Endothelial cell of umbilical vein (primary cell): Measurements from ENCODE around the gene TCF7. TPM values are rescaled to one million over a fixed set of nuclear protein-coding genes. Genes with fewer than 3 reads are reported as not detected.

Source experiments
- BruUV-seq: library from RNA; stranded (reverse); fragments of 400-500 nt; replicated peaks from 2 replicates; lab custom pipeline; 2021; lab: Mats Ljungman, UMichigan
- CTCF ChIA-PET: fragments of 300-600, 350-600 bp; sonication (Branson Sonifier 250); formaldehyde crosslinking; loops from one replicate; lab custom pipeline; 2021; ENCODE audit warnings: antibody characterized with exemption, inconsistent platforms; lab: Charles Lee
- POLR2A ChIA-PET: fragments of 300-600, 350-600 bp; sonication (Branson Sonifier 250); formaldehyde crosslinking; loops from one replicate; lab custom pipeline; 2021; ENCODE audit warnings: antibody characterized with exemption, inconsistent platforms; lab: Charles Lee
- DNase-seq: peaks from one replicate; pipeline ENCODE4 v3.0.0-alpha.2; 2011; ENCODE audit warnings: low read depth, low spot score
- FAIRE-seq: peaks from 2 replicates; lab custom pipeline; 2011; peaks lifted over from hg19 to GRCh38; lab: Jason Lieb, UNC
- H2AFZ ChIP-seq: 2 replicates; pipeline ENCODE4 v1.6.0; 2012; ENCODE audit warnings: low read depth, low read length, control low read depth, inconsistent platforms
- H3K27ac ChIP-seq: 2 replicates; pipeline ENCODE4 v1.5.1; 2011; ENCODE audit warnings: low read depth, mild to moderate bottlenecking, control low read depth, low read length, moderate library complexity; ENCODE audit not compliant: insufficient read depth
- H3K27me3 ChIP-seq, 2 experiments: 2 replicates each; pipeline versions ENCODE4 v1.6.0 to v1.6.1; 2011; ENCODE audit warnings: low read length in 2 of 2, mixed read lengths in 1 of 2; ENCODE audit not compliant: control insufficient read depth in 2 of 2, insufficient read depth in 2 of 2
- H3K36me3 ChIP-seq, 2 experiments: 2 replicates in 1 of 2; 3 replicates in 1 of 2; pipeline ENCODE4 v1.5.1; 2011; ENCODE audit warnings: low read length in 2 of 2, mild to moderate bottlenecking in 1 of 2, moderate library complexity in 1 of 2; ENCODE audit not compliant: control insufficient read depth in 2 of 2, insufficient read depth in 2 of 2; ENCODE audit errors: extremely low read depth in 1 of 2
- H3K4me1 ChIP-seq: 3 replicates; pipeline ENCODE4 v1.5.1; 2011; ENCODE audit warnings: mild to moderate bottlenecking, low read length; ENCODE audit not compliant: control insufficient read depth, insufficient read depth; ENCODE audit errors: extremely low read depth
- H3K4me2 ChIP-seq: 2 replicates; pipeline ENCODE4 v1.6.1; 2011; ENCODE audit warnings: low read length, control low read depth, mixed read lengths; ENCODE audit not compliant: insufficient read depth
- H3K4me3 ChIP-seq, 3 experiments: fragments of 200-600 bp in 1 of 3; sonication (generic), shearing (Covaris generic) in 1 of 3; replicated peaks in 1 of 3; 2 replicates each; pipeline ENCODE4 v1.5.1; 2011 to 2016; ENCODE audit warnings: control low read depth in 3 of 3, low read length in 3 of 3, mild to moderate bottlenecking in 2 of 3, inconsistent platforms in 1 of 3, low read depth in 1 of 3, moderate library complexity in 1 of 3; ENCODE audit not compliant: insufficient read depth in 1 of 3
- H3K79me2 ChIP-seq: 2 replicates; pipeline ENCODE4 v1.6.0; 2012; ENCODE audit warnings: low read length, inconsistent platforms; ENCODE audit not compliant: control insufficient read depth, insufficient read depth
- H3K9ac ChIP-seq: replicated peaks from 2 replicates; pipeline ENCODE3; 2011; ENCODE audit warnings: low read length, control low read depth; ENCODE audit not compliant: insufficient read depth; ENCODE audit errors: extremely low read depth
- H3K9me1 ChIP-seq: replicated peaks from 3 replicates; pipeline ENCODE4 v1.6.0; 2011; ENCODE audit warnings: mild to moderate bottlenecking, low read length; ENCODE audit not compliant: control insufficient read depth, insufficient read depth; ENCODE audit errors: extremely low read depth
- H3K9me3 ChIP-seq: replicated peaks from 2 replicates; pipeline ENCODE4 v1.5.1; 2012; ENCODE audit warnings: low read length, inconsistent platforms; ENCODE audit not compliant: control insufficient read depth, insufficient read depth
- H4K20me1 ChIP-seq: replicated peaks from 2 replicates; pipeline ENCODE3; 2011; ENCODE audit warnings: mild to moderate bottlenecking, low read length; ENCODE audit not compliant: control insufficient read depth, insufficient read depth; ENCODE audit errors: extremely low read depth
- FOS ChIP-seq: IDR thresholded peaks from 2 replicates; pipeline ENCODE4 v1.6.1; 2011; ENCODE audit warnings: mild to moderate bottlenecking, low read length, moderate library complexity, borderline replicate concordance; ENCODE audit not compliant: insufficient read depth
- JUN ChIP-seq: IDR thresholded peaks from 2 replicates; pipeline ENCODE4 v1.6.1; 2011; ENCODE audit warnings: borderline replicate concordance, low read depth; ENCODE audit not compliant: insufficient read length, insufficient read depth
- POLR2A ChIP-seq: IDR thresholded peaks from 2 replicates; pipeline ENCODE4 v1.6.1; 2012; ENCODE audit warnings: low read depth, mild to moderate bottlenecking, control low read depth, low read length
- POLR2AphosphoS5 ChIP-seq: IDR thresholded peaks from 2 replicates; pipeline ENCODE4 v1.6.1; 2012; ENCODE audit warnings: low read depth, mild to moderate bottlenecking, control low read depth, low read length, moderate library complexity; ENCODE audit not compliant: insufficient read depth
- dilution Hi-C: fragments of 300-500 bp; cut with MboI; formaldehyde crosslinking; loops from one replicate; pipeline ENCODE4 v1.15.0; 2019; ENCODE audit warnings: low sequenced_read_pairs; ENCODE audit not compliant: extremely low pct_ligation_motif_present
- intact Hi-C: fragments of 100-400 bp; cut with micrococcal nuclease; formaldehyde crosslinking; loops from one replicate; pipeline ENCODE4 v1.10.0; 2022
- polyA plus RNA-seq, 4 experiments: library from polyadenylated mRNA; depleted of rRNA in 3 of 4; stranded (reverse) in 3 of 4; unstranded in 1 of 4; fragments of >200 nt; gene quantifications; 2 replicates each; pipeline versions ENCODE4 v1.2.1 to v1.2.3, GENCODE V29; 2011 to 2012; ENCODE audit warnings: missing spikeins in 1 of 4
- small RNA-seq: library from RNA; depleted of rRNA; stranded (forward); fragments of <200 nt; gene quantifications from one replicate; pipeline ENCODE3, GENCODE V24; 2012; ENCODE audit warnings: low replicate concordance, low read depth; ENCODE audit not compliant: insufficient read depth, insufficient read length
- total RNA-seq: library from RNA; stranded (reverse); gene quantifications from 2 replicates; pipeline ENCODE4 v1.2.3, GENCODE V29; 2021

TCF7 gene
- total and polyA plus RNA-seq, 2 donors (not counting 3 experiments of a cell fraction or from before 2014, with no cell fraction given), result 1.8 to 2.5 TPM

DNA sequence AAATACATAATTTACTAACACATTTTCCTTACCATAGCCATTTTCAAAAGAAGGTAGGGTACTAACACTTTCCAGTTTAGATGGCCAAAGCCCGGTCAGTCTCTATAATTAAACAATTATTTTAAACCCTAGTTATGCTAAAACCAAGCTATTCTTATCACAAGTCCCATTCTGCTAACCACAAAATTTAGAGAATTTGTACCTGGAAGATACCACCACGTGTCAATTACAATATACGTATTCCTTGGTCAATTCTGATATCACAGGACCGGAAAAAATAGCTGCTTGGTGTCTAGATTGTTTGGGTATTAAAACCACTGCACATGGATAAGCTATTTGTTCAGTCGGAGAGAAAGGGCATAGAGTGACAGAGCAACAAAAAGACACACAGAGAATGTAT lies 81.2 kb downstream of the TCF7 start:
- FAIRE-seq, result no peak
- CTCF ChIA-PET, result interaction anchor here (1.4 kb wide), 1 partner anchor 12 kb away, joined by 5 read pairs; no protein-coding TSS in a partner anchor
- H3K4me1 ChIP-seq, result no peaks in the 10 kb centered on the region
- no peak for DNase-seq
- no peak overlapping the region for H2AFZ ChIP-seq
- no TSS peak for BruUV-seq
- POLR2A ChIA-PET, result no interaction called here
- H3K79me2 ChIP-seq, result peaks cover 10% of the 10 kb centered on the region
- H3K9me1 ChIP-seq, result no peaks in the 10 kb centered on the region
- TF ChIP-seq POLR2A (no peak), JUN (no peak), POLR2AphosphoS5 (no peak), FOS (no peak)
- H3K4me2 ChIP-seq, result no peak overlapping the region
- H3K27me3 ChIP-seq, result no peaks in the 10 kb centered on the region
- no peak overlapping the region for H3K9ac ChIP-seq
- H3K4me3 ChIP-seq, result no peak overlapping the region
- H3K9me3 ChIP-seq, result no peaks in the 10 kb centered on the region
- dilution Hi-C loops, result no loop called here
- no peak overlapping the region for H3K27ac ChIP-seq
- H3K36me3 ChIP-seq, result peaks cover 9 to 23% of the 10 kb centered on the region in 2 experiments
- intact Hi-C loops, result no loop called here
- no peaks in the 10 kb centered on the region for H4K20me1 ChIP-seq

Small RNAs within 50 kb of the gene (small RNA-seq; reads per million reads assigned to genes)
- gene AC008608.1, result not detected

Other genes with a start within 250 kb of the TCF7 start
- 24.8 and 25.3 TPM in 2 replicates for gene C5orf15, start 146.1 kb upstream of the TCF7 start, total RNA-seq
- gene C5orf15, start 146.1 kb upstream of the TCF7 start, polyA plus RNA-seq, result 41.1 and 45.4 TPM in 2 replicates
- 247 and 253 TPM in 2 replicates for gene VDAC1, start 109.7 kb upstream of the TCF7 start, total RNA-seq
- 82.8 and 116 TPM in 2 replicates for gene VDAC1, start 109.7 kb upstream of the TCF7 start, polyA plus RNA-seq
- gene SKP1, start 62.3 kb downstream of the TCF7 start, total RNA-seq, result 311 and 320 TPM in 2 replicates
- 136 and 214 TPM in 2 replicates for gene SKP1, start 62.3 kb downstream of the TCF7 start, polyA plus RNA-seq
- 163 and 183 TPM in 2 replicates for gene PPP2CA, start 111.4 kb downstream of the TCF7 start, total RNA-seq
- gene PPP2CA, start 111.4 kb downstream of the TCF7 start, polyA plus RNA-seq, result 64.6 and 107 TPM in 2 replicates